Ishikawa (cell line): Measurements from ENCODE around the gene ACAN.
A peak's percentile ranks its signal among the peaks of the same experiment; 100 is the strongest.

Experiments used
- CEBPB ChIP-seq: IDR thresholded peaks from 2 replicates; pipeline ENCODE4 v1.6.1; 2012
- CREB1 ChIP-seq: IDR thresholded peaks from 2 replicates; pipeline ENCODE4 v1.6.1; 2012; ENCODE audit warnings: low read depth
- EGR1 ChIP-seq: IDR thresholded peaks from 2 replicates; pipeline ENCODE4 v1.6.1; 2012
- EP300 ChIP-seq: IDR thresholded peaks from 2 replicates; pipeline ENCODE4 v1.6.1; 2012; ENCODE audit warnings: borderline replicate concordance
- FOXM1 ChIP-seq: IDR thresholded peaks from 2 replicates; pipeline ENCODE4 v1.6.1; 2012; ENCODE audit warnings: low read depth, borderline replicate concordance
- MAX ChIP-seq: IDR thresholded peaks from 2 replicates; pipeline ENCODE4 v1.6.1; 2012
- NFIC ChIP-seq: IDR thresholded peaks from 2 replicates; pipeline ENCODE4 v1.6.1; 2012
- RAD21 ChIP-seq: IDR thresholded peaks from 2 replicates; pipeline ENCODE4 v1.6.1; 2012; ENCODE audit warnings: low read depth
- TAF1 ChIP-seq: IDR thresholded peaks from 2 replicates; pipeline ENCODE4 v1.6.1; 2012; ENCODE audit warnings: low read depth, mild to moderate bottlenecking
- TCF12 ChIP-seq: IDR thresholded peaks from 2 replicates; pipeline ENCODE4 v1.6.1; 2012; ENCODE audit warnings: low read depth
- TEAD4 ChIP-seq: IDR thresholded peaks from 2 replicates; pipeline ENCODE4 v1.6.1; 2012
- YY1 ChIP-seq: IDR thresholded peaks from 2 replicates; pipeline ENCODE4 v1.6.1; 2012; ENCODE audit warnings: low read depth
- ZBTB7A ChIP-seq: IDR thresholded peaks from 2 replicates; pipeline ENCODE4 v1.6.1; 2012; ENCODE audit warnings: low read depth
- TF ChIP-seq, protein P1 (sequence below): IDR thresholded peaks from 2 replicates; pipeline ENCODE4 v1.6.1; 2012
- TF ChIP-seq, protein P2 (sequence below): IDR thresholded peaks from 2 replicates; pipeline ENCODE4 v1.6.1; 2012; ENCODE audit warnings: low read depth, mild to moderate bottlenecking

ACAN gene

DNA sequence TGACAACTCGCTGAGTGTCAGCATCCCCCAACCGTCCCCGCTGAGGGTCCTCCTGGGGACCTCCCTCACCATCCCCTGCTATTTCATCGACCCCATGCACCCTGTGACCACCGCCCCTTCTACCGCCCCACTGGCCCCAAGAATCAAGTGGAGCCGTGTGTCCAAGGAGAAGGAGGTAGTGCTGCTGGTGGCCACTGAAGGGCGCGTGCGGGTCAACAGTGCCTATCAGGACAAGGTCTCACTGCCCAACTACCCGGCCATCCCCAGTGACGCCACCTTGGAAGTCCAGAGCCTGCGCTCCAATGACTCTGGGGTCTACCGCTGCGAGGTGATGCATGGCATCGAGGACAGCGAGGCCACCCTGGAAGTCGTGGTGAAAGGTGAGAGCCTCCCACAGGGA lies 35.4 kb downstream of the ACAN start:
- TF ChIP-seq ZBTB7A: no peak
- no peak for TF ChIP-seq EP300
- TF ChIP-seq RAD21: 0 out of 2 replicates have a peak, but pooled peaks have one; percentile 5
- TF ChIP-seq FOXM1: no peak
- no peak for TF ChIP-seq EGR1
- TF ChIP-seq, protein P1, sequence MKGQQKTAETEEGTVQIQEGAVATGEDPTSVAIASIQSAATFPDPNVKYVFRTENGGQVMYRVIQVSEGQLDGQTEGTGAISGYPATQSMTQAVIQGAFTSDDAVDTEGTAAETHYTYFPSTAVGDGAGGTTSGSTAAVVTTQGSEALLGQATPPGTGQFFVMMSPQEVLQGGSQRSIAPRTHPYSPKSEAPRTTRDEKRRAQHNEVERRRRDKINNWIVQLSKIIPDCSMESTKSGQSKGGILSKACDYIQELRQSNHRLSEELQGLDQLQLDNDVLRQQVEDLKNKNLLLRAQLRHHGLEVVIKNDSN: no peak
- TF ChIP-seq CEBPB: no peak

- TF ChIP-seq EP300: no peak
- TF ChIP-seq TAF1: no peak
- no peak for TF ChIP-seq CREB1
- TF ChIP-seq ZBTB7A: no peak
- no peak for TF ChIP-seq EGR1
- no peak for TF ChIP-seq TCF12
- TF ChIP-seq, protein P1: no peak
- TF ChIP-seq, protein P2, sequence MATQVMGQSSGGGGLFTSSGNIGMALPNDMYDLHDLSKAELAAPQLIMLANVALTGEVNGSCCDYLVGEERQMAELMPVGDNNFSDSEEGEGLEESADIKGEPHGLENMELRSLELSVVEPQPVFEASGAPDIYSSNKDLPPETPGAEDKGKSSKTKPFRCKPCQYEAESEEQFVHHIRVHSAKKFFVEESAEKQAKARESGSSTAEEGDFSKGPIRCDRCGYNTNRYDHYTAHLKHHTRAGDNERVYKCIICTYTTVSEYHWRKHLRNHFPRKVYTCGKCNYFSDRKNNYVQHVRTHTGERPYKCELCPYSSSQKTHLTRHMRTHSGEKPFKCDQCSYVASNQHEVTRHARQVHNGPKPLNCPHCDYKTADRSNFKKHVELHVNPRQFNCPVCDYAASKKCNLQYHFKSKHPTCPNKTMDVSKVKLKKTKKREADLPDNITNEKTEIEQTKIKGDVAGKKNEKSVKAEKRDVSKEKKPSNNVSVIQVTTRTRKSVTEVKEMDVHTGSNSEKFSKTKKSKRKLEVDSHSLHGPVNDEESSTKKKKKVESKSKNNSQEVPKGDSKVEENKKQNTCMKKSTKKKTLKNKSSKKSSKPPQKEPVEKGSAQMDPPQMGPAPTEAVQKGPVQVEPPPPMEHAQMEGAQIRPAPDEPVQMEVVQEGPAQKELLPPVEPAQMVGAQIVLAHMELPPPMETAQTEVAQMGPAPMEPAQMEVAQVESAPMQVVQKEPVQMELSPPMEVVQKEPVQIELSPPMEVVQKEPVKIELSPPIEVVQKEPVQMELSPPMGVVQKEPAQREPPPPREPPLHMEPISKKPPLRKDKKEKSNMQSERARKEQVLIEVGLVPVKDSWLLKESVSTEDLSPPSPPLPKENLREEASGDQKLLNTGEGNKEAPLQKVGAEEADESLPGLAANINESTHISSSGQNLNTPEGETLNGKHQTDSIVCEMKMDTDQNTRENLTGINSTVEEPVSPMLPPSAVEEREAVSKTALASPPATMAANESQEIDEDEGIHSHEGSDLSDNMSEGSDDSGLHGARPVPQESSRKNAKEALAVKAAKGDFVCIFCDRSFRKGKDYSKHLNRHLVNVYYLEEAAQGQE: no peak
- TF ChIP-seq TEAD4: no peak
- TF ChIP-seq NFIC: no peak
- no peak for TF ChIP-seq CEBPB
- TF ChIP-seq MAX: no peak
- no peak for TF ChIP-seq RAD21
- no peak for TF ChIP-seq FOXM1
- no peak for TF ChIP-seq YY1
Measured at GRCh38 chr15:88839146-88839545, 35.9 kb downstream of the ACAN start.

DNA sequence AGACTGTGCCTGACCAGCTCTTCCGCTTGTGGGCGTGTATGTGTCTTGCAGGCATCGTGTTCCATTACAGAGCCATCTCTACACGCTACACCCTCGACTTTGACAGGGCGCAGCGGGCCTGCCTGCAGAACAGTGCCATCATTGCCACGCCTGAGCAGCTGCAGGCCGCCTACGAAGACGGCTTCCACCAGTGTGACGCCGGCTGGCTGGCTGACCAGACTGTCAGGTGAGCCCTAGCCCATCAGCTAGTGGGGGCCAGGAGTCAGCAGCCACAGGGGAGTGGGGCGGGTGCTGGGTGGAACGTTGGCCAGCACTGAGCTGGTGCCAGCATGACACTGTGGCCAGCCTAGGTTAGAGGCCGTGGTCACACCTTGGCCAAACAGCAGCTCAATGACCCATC lies 36.7 kb downstream of the ACAN start:
- no peak for TF ChIP-seq TEAD4
- TF ChIP-seq EP300: no peak

DNA sequence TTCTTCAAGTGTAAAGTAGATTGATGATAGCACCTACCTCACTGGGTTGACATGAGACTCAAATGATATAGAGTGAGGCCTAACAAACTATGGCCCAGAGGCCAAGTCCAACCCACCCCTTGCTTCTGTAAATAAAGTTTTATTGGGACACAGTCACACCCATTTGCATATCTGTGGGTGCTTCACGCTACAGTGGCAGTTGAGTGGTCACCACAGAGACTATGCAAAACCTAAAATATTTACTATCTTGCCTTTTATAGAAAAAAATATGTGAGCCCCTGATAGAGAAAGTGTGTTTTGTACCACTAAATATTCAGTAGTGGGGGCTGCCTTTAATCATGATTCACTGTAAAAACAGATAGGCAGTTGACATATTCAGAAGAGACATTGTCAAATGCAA lies 38.0 kb downstream of the ACAN start:
- TF ChIP-seq RAD21 (no peak), TCF12 (no peak), CEBPB (no peak)

GRCh38 chr15:88842156-88842555 lies 38.9 kb downstream of the ACAN start:
- no peak for TF ChIP-seq TAF1
- no peak for TF ChIP-seq CREB1
- TF ChIP-seq, protein P2: no peak
- TF ChIP-seq ZBTB7A: no peak
- TF ChIP-seq CEBPB: no peak
- no peak for TF ChIP-seq YY1
- TF ChIP-seq TCF12: no peak
- no peak for TF ChIP-seq MAX
- no peak for TF ChIP-seq TEAD4
- TF ChIP-seq EGR1: no peak
- TF ChIP-seq RAD21: no peak
- TF ChIP-seq FOXM1: no peak
- TF ChIP-seq, protein P1: no peak
- no peak for TF ChIP-seq NFIC
- TF ChIP-seq EP300: no peak

DNA sequence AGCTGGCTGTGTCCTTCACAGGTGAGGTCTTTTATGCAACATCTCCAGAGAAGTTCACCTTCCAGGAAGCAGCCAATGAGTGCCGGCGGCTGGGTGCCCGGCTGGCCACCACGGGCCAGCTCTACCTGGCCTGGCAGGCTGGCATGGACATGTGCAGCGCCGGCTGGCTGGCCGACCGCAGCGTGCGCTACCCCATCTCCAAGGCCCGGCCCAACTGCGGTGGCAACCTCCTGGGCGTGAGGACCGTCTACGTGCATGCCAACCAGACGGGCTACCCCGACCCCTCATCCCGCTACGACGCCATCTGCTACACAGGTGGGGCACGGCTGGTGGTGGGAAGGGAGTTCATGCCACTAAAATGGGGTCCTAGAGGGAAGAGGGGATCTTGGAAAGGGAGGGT lies 40.1 kb downstream of the ACAN start:
- TF ChIP-seq EP300 (no peak), NFIC (no peak), FOXM1 (no peak), YY1 (no peak), CEBPB (no peak), MAX (no peak), RAD21 (no peak), TEAD4 (no peak), CREB1 (no peak), EGR1 (no peak)
- TF ChIP-seq, protein P1: no peak
